ENCODE data around the gene MEGF11.

The MEGF11 gene

GRCh38 chr15:66149871-66150270 is 103.7 kb downstream of the MEGF11 start:
- no peak for DNase-seq (ENCODE audit: extremely low spot score)
- ChIA-PET CTCF (no interaction called here), POLR2A (no interaction called here)
- no peak for TF ChIP-seq CTCF (IDR thresholded peaks at IDR 0.05; ENCODE audit: control extremely low read depth, extremely low read depth, low read depth, missing control alignments)

- CTCF ChIA-PET: no interaction called here
- no peak for TF ChIP-seq CTCF (IDR thresholded peaks at IDR 0.05; ENCODE audit: control extremely low read depth, extremely low read depth, low read depth, missing control alignments)
- POLR2A ChIA-PET: no interaction called here
- DNase-seq (ENCODE audit: extremely low spot score): no peak
These were observed 105.4 kb downstream of the MEGF11 start for GRCh38 chr15:66148187-66148586.

GRCh38 chr15:66147440-66147839 is 106.1 kb downstream of the MEGF11 start:
- POLR2A ChIA-PET: no interaction called here
- DNase-seq (ENCODE audit: extremely low spot score): no peak
- no peak for TF ChIP-seq CTCF (IDR thresholded peaks at IDR 0.05; ENCODE audit: control extremely low read depth, extremely low read depth, low read depth, missing control alignments)
- CTCF ChIA-PET: no interaction called here

- ChIA-PET POLR2A (no interaction called here), CTCF (interaction anchor here (1.2 kb wide), 1 partner anchor 32 kb away, joined by 3 read pairs; no protein-coding TSS in a partner anchor)
- no peak for TF ChIP-seq CTCF (IDR thresholded peaks at IDR 0.05; ENCODE audit: control extremely low read depth, extremely low read depth, low read depth, missing control alignments)
- DNase-seq (ENCODE audit: extremely low spot score): no peak
These were observed 107.8 kb downstream of the MEGF11 start for GRCh38 chr15:66145726-66146182.

GRCh38 chr15:66144978-66145725 is 108.4 kb downstream of the MEGF11 start:
- no peak for TF ChIP-seq CTCF (IDR thresholded peaks at IDR 0.05; ENCODE audit: control extremely low read depth, extremely low read depth, low read depth, missing control alignments)
- ChIA-PET POLR2A (no interaction called here), CTCF (interaction anchor here (1.2 to 1.4 kb wide), 2 partner anchors 32 to 88 kb away, joined by 3 read pairs; no protein-coding TSS in a partner anchor)
- no peak for DNase-seq (ENCODE audit: extremely low spot score)

- no peak for TF ChIP-seq CTCF (IDR thresholded peaks at IDR 0.05; ENCODE audit: control extremely low read depth, extremely low read depth, low read depth, missing control alignments)
- ChIA-PET POLR2A (no interaction called here), CTCF (interaction anchor here (1.4 kb wide), 1 partner anchor 12 kb away, joined by 4 read pairs; no protein-coding TSS in a partner anchor)
- no peak for DNase-seq (ENCODE audit: extremely low spot score)
These were observed 111.3 kb downstream of the MEGF11 start for GRCh38 chr15:66142285-66142684.
